Body of pancreas (tissue), 4 donors: ENCODE data around the gene TBX2.

Source experiments
- CTCF ChIP-seq, 7 experiments: fragments of 450-650 bp in 4 of 7; fragments of 200-600 bp in 3 of 7; sonication (generic) in 3 of 7; IDR thresholded peaks; one replicate each; pipeline ENCODE4 v1.5.1; 2016 to 2019; ENCODE audit warnings: antibody characterized with exemption in 7 of 7
- POLR2A ChIP-seq, 3 donors: fragments of 450-650 bp; IDR thresholded peaks; one replicate each; pipeline ENCODE4 v1.6.1; 2016; ENCODE audit warnings: antibody characterized with exemption in 3 of 3, mild to moderate bottlenecking in 2 of 3

GRCh38 chr17:61351745-61352407, 47.8 kb upstream of the TBX2 start:
- TF ChIP-seq CTCF (IDR thresholded peaks at IDR 0.05) (no peak), POLR2A (IDR thresholded peaks at IDR 0.05) (no peak)
